Myocyte (in vitro differentiated cells): ENCODE measurements around the gene AQP12B. TPM values are rescaled to one million over a fixed set of nuclear protein-coding genes. Genes with fewer than 3 reads are reported as not detected.

Experiments used
- DNase-seq: peaks from one replicate; pipeline ENCODE4 v3.0.0-alpha.2; 2012; ENCODE audit warnings: low read depth
- total RNA-seq: library from RNA; depleted of rRNA; stranded (reverse); fragments of >200 nt; gene quantifications from 2 replicates; pipeline ENCODE4 v1.2.3, GENCODE V29; 2014

AQP12B gene
- total RNA-seq, 1 donor from 2014 or later, result not detected

GRCh38 chr2:240636563-240637115, 46.0 kb downstream of the AQP12B start:
- no peak for DNase-seq

- DNase-seq, result no peak
Measured at GRCh38 chr2:240635998-240636547, 46.6 kb downstream of the AQP12B start.

DNA sequence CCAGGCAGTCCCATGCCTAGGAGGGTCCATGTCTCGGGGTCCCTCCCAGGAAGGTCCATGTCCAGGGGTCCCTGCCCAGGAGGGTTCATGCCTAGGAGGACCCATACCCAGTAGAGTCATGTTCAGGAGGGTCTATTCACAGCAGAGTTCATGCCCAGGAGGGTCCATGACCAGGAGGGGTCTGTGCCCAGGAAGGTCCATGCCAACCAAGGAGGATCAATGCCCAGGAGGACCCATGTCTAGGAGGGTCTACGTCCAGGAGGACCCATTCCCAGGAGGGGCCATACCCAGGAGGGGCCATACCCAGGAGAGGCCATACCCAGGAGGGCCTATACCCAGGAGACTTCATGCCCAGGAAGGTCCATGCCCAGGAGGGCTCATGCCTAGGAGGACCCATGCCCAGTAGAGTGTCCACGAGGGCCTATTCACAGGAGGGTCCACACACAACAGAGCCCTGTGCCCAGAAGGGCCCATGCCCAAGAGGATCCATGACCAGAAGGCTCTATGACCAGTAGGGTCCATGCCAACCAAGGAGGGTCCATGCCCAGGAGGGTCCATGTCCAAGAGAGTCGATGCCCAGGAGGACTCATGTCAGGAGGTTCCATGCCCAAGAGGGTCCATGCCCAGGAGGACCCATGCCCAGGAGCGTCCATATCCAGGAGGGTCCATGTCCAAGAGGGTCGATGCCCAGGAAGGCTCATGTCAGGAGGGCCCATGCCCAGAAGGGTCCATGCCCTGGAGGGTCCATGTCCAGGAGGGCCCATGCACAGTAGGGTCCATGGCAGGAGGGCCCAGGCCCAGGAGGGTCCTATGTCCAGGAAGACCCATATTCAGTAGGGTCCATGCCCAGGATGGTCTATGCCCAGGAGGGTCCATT, 47.3 kb downstream of the AQP12B start:
- DNase-seq, result no peak

DNA sequence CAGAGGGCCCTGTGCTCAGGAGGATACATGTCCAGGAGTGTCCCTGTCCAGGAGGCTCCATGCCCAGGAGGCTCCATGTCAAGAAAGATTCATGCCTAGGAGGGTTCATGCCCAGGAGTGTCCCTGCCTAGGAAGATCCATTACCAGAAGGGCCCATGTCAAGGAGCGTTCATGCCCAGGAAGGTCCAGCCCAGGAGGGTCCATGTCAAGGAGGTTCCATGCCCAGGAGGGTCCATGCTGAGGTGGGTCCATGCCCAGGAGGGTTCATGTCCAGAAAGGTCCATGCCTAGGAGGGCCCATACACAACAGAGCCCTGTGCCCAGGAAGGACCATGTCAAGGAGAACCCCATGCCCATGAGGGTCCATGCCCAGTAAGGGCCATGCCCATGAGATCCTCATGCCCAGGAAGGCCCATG, 50.4 kb downstream of the AQP12B start:
- DNase-seq, result no peak

DNA sequence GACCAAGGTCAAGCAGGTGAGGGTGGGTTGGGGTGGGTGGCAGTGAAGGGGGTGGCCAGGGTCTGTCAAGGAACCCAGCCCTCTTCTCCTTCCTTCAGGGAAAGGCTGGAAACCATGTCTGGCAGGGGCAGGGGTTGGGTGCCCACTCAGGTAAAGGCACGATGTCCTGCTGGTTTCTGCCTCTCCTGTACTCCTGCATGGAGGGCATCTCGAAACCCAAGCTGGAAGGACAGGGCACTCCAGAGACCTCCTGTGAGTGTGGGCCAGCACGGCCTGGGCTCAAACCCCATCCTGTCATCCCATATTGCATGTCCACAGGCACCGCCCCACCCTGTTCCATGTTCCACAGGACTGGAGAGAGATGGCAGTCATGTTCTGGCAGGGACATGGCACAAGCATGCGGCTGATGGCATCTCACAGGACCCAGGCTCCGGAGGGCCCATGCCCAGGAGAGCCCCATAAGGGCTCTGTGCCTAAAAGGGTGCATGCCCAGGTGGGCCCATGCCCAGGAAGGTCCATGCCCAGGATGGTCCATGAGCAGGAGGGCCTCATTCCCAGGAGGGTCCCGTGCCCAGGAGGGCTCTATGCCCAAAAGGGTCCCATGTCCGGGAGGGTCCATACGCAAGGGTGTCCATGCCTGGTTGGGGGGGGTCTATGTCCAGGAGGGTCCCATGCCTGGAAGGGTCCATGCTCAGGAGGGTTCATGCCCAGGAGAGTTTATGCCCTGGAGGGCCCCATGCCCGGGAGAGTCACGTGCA, 51.0 kb downstream of the AQP12B start:
- DNase-seq, result no peak

- no peak for DNase-seq
Measured at GRCh38 chr2:240630771-240631547, 51.7 kb downstream of the AQP12B start.

GRCh38 chr2:240629968-240630770, 52.5 kb downstream of the AQP12B start:
- no peak for DNase-seq

DNA sequence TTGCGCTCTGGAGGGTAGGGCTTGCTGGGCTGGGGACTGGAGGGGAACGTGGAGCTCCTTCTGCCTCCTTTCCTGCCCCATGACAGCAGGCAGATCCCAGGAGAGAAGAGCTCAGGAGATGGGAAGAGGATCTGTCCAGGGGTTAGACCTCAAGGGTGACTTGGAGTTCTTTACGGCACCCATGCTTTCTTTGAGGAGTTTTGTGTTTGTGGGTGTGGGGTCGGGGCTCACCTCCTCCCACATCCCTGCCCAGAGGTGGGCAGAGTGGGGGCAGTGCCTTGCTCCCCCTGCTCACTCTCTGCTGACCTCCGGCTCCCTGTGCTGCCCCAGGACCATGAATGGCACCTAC, 53.1 kb downstream of the AQP12B start:
- DNase-seq, result no peak

DNA sequence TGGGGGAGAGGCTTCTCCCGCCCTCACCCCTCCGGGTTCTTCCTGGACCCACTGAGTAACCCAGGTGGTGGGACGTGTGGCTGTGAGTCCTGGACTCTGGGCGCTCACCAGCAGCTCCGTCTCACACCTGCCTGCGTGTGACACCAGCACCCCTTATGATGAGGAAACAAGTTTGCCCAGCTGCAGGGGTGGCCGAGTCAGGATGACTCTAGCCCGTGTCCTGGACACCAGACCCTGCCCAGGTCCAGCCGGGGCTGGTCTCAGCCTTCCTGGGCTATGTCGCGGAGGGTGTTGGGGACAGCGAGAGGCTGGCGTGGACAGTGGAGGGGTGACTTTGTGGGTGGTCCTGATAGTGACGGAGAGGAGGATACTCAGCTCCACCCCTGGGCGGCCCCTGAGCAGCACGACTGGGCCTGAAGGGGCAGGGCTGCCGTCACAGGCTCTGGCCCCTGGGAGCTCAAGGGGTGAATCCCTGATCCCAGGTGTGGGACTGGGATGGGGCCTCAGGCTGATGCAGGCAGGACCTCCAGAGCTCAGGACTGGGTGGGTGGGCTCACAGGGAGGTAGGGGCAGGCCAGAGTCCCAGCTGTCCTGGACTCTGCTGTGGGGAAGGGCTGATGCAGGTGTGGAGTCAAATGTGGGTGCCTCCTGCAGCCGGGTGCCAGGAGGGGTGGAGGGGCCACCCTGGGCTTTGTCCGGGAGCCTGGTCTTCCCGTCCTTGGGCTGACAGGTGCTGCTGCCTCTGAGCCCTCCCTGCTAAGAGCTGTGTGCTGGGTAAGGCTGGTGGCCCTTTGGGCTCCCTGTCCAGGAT, 53.7 kb downstream of the AQP12B start:
- no peak for DNase-seq

DNA sequence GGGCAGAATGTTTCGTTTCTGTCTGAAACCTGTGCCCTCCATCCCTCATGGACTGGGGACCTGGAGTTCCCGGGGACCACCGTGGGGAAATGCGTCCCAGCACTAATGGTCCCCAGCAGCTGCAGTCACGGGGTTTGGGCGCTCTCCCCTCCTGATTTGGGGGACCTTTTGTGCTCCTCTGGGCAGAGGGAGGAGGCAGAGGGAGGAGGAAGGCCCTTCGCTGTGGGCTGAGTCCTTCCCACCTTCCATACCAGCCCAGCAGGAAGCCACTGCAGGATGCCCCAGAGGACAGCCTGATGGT, 54.2 kb downstream of the AQP12B start:
- DNase-seq, result no peak

- DNase-seq, result no peak
Measured at GRCh38 chr2:240627736-240628506, 54.8 kb downstream of the AQP12B start.

GRCh38 chr2:240626531-240627300, 56.0 kb downstream of the AQP12B start:
- no peak for DNase-seq

Other genes starting within 250 kb of the AQP12B start
- gene GPC1, start 247.2 kb downstream of the AQP12B start, total RNA-seq, result 757 and 1,139 TPM in 2 replicates
- 5.3 and 5.4 TPM in 2 replicates for gene ANKMY1, start 124.9 kb downstream of the AQP12B start, total RNA-seq
- 36.7 and 54.0 TPM in 2 replicates for gene DUSP28, start 122.5 kb downstream of the AQP12B start, total RNA-seq
- 19.3 and 21.2 TPM in 2 replicates for gene RNPEPL1, start 114.4 kb downstream of the AQP12B start, total RNA-seq
- gene CAPN10, start 96.2 kb downstream of the AQP12B start, total RNA-seq, result 30.2 and 31.5 TPM in 2 replicates
- gene GPR35, start 57.4 kb downstream of the AQP12B start, total RNA-seq, result 0.56 and 1.7 TPM in 2 replicates
- not detected in 2 replicates for gene AQP12A, start 9.0 kb upstream of the AQP12B start, total RNA-seq
- 0.05 and 0.16 TPM in 2 replicates for gene KIF1A, start 137.3 kb upstream of the AQP12B start, total RNA-seq
- gene AGXT, start 185.9 kb upstream of the AQP12B start, total RNA-seq, result not detected in 2 replicates
- gene MAB21L4, start 213.3 kb upstream of the AQP12B start, total RNA-seq, result not detected in 2 replicates
- gene CROCC2, start 223.5 kb upstream of the AQP12B start, total RNA-seq, result 0.05 TPM in 1 of 2 replicates, not detected in the other